ENCODE data around the gene CHAF1A.

The CHAF1A gene

DNA sequence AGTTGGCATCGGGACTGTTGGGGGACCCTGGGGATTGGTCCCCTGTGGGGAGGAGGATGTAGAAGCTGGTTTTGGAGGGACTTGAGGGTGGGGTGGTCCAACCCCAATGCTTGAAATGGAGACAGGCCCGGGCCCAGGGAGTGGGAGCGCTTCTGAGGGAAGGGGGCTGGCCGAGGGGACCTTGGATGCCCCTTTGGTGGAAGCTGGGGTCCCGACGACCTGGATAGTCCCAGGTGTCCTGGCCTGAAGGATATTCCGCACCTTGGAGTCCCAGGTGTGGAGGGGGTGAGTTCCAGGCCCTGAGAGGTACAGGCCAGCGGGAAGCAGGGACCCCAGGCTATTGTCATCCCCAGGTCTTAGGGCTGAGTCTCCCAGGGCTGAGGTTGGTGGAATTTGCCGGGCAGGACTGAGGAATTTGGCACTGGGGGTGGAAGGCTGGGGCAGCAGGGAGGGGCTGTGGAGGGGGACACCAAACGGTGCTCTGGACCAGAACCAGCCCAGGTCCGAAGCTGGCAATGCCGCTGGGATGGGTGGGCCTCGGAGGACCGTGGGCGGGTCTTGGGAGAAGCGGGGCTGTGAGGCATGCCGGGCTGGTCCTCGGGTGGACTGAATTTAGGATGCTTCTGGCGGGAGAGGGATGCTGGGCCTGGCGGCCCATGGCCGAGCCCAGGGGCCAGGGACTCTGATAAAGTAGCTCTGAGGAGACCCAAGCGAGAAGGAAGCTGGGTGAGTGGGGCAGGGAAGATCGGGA lies 71.5 kb downstream of the CHAF1A start:
- H3K4me1 ChIP-seq (ENCODE audit: insufficient read depth, poor library complexity, severe bottlenecking), result no peaks in the 10 kb centered on the region
- no peaks in the 10 kb centered on the region for H3K27me3 ChIP-seq (ENCODE audit: insufficient read depth, poor library complexity, severe bottlenecking)
- DNase-seq (ENCODE audit: low spot score), result no peak
- H3K4me3 ChIP-seq (ENCODE audit: severe bottlenecking), result peak overlapping the region; percentile 23
- TF ChIP-seq, protein P1, sequence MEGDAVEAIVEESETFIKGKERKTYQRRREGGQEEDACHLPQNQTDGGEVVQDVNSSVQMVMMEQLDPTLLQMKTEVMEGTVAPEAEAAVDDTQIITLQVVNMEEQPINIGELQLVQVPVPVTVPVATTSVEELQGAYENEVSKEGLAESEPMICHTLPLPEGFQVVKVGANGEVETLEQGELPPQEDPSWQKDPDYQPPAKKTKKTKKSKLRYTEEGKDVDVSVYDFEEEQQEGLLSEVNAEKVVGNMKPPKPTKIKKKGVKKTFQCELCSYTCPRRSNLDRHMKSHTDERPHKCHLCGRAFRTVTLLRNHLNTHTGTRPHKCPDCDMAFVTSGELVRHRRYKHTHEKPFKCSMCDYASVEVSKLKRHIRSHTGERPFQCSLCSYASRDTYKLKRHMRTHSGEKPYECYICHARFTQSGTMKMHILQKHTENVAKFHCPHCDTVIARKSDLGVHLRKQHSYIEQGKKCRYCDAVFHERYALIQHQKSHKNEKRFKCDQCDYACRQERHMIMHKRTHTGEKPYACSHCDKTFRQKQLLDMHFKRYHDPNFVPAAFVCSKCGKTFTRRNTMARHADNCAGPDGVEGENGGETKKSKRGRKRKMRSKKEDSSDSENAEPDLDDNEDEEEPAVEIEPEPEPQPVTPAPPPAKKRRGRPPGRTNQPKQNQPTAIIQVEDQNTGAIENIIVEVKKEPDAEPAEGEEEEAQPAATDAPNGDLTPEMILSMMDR (IDR thresholded peaks at IDR 0.05; ENCODE audit: poor library complexity, severe bottlenecking), result no peak
- peaks cover 14% of the 10 kb centered on the region for H3K36me3 ChIP-seq (ENCODE audit: low read depth)
- H3K27ac ChIP-seq (ENCODE audit: poor library complexity, severe bottlenecking), result peak overlapping the region; percentile 74
- H3K9me3 ChIP-seq (ENCODE audit: severe bottlenecking), result no peaks in the 10 kb centered on the region
- ATAC-seq (ENCODE audit: low read depth), result no peak

DNA sequence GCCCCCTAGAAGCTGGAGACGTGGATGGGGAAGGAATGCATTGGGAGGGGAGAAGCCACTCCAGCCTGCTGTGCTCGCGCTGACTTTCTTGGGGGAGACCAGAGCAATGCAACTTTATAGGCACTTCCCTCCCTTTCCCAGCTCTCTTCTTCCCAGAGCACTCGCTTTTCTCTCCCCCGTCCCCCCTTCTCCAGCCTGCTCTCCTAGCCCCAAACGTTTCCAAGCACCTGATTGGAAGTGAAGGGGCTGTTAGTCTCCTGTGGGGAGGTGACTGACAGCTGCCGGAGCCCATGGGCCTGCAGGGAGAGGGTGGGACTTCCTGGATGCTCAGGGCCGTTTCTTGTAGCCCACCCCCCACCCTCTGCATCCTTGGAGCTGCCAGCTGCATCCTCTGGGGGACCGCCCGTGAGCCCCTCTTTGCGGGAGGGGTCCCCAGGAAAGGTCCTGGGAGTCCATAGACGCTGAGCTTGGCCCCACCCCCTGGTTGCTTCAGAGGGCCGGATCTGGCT lies 72.1 kb downstream of the CHAF1A start:
- peak overlapping the region; percentile 23 for H3K4me3 ChIP-seq (ENCODE audit: severe bottlenecking)
- no peaks in the 10 kb centered on the region for H3K9me3 ChIP-seq (ENCODE audit: severe bottlenecking)
- no peaks in the 10 kb centered on the region for H3K4me1 ChIP-seq (ENCODE audit: insufficient read depth, poor library complexity, severe bottlenecking)
- peaks cover 16% of the 10 kb centered on the region for H3K36me3 ChIP-seq (ENCODE audit: low read depth)
- DNase-seq (ENCODE audit: low spot score) (no peak), ATAC-seq (ENCODE audit: low read depth) (peak; percentile 44)
- TF ChIP-seq, protein P1 (IDR thresholded peaks at IDR 0.05; ENCODE audit: poor library complexity, severe bottlenecking), result no peak
- H3K27me3 ChIP-seq (ENCODE audit: insufficient read depth, poor library complexity, severe bottlenecking), result no peaks in the 10 kb centered on the region
- peak overlapping the region; percentile 74 for H3K27ac ChIP-seq (ENCODE audit: poor library complexity, severe bottlenecking)

DNA sequence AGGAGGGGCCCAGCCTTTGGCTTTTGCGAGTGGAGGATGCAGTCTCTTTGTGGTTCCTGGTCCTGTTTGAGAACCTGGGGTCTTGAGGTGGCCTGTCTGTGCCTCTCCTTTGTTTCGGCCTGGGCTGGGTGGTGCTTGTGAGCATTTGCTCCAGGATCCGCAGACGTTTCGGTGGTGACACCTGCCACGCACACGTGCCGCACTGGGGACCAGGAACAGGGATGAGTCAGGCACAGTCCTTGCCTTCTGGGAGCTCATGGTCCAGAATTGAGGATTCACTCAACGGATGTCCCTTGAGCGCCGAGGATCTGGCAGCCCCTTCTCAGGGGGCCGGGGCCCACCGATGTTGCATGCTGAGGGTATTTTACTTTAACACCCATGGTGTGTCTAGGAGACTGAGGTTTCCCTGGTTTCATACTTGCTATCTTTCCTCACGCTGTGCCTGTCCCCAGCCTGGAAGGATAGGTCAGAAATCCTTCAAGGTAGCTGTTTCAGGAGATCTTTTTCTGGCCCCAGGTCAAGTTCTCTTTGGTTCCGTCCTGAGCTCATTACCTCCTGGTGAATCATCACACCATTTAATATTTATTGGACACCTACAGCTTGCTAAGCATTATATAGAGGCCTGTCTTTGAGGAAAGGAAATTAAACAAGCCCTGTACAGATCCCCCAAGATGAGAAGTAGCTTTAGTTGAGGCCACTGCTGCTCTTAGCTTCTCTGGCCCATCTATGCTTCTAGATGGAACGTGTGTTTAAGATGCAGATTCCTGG lies 74.8 kb downstream of the CHAF1A start:
- ATAC-seq (ENCODE audit: low read depth) (no peak), DNase-seq (ENCODE audit: low spot score) (no peak)

DNA sequence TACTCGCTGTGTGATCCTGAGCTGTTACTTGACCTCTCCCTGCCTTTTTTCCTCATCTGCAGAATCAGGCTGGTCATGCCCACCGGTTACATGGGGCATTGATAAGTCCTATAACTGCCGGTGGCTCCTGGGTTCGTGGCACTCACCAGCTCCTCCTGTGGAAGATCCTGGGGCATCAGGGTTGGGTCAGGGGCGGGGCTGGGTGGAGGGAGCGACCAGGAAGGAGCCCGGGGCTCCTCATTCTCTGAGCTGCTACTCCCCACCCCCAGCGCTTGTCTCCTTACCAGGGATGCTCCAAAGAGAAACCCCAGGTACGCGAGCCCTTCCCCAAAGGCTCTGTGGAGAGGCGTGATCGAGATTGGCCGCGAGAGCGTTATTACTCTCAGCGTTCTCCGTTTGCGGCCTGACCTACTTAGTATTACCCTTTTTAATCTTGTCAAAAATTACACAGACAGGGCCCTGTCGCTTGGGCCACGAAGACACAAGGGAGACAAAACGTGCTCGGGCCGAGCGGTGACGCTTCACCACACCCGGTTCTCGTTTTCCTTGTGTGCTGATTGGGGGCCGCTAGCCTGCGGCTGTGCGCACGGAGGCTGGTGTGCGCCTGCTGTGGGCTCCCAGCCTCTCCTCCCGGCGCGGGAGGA lies 80.4 kb downstream of the CHAF1A start:
- ATAC-seq (ENCODE audit: low read depth), result no peak

More for the DNA sequence above, 74.8 kb downstream of the CHAF1A start:
- Histone ChIP-seq H3K4me3 (ENCODE audit: severe bottlenecking) (no peak overlapping the region), H3K36me3 (ENCODE audit: low read depth) (peaks cover 16% of the 10 kb centered on the region), H3K27me3 (ENCODE audit: insufficient read depth, poor library complexity, severe bottlenecking) (no peaks in the 10 kb centered on the region), H3K4me1 (ENCODE audit: insufficient read depth, poor library complexity, severe bottlenecking) (no peaks in the 10 kb centered on the region), H3K9me3 (ENCODE audit: severe bottlenecking) (no peaks in the 10 kb centered on the region), H3K27ac (ENCODE audit: poor library complexity, severe bottlenecking) (no peak overlapping the region)
- TF ChIP-seq, protein P1 (IDR thresholded peaks at IDR 0.05; ENCODE audit: poor library complexity, severe bottlenecking), result no peak

More for the DNA sequence above, 80.4 kb downstream of the CHAF1A start:
- TF ChIP-seq, protein P1 (IDR thresholded peaks at IDR 0.05; ENCODE audit: poor library complexity, severe bottlenecking), result no peak
- no peaks in the 10 kb centered on the region for H3K27me3 ChIP-seq (ENCODE audit: insufficient read depth, poor library complexity, severe bottlenecking)
- H3K9me3 ChIP-seq (ENCODE audit: severe bottlenecking), result no peaks in the 10 kb centered on the region
- H3K4me1 ChIP-seq (ENCODE audit: insufficient read depth, poor library complexity, severe bottlenecking), result no peaks in the 10 kb centered on the region
- DNase-seq (ENCODE audit: low spot score), result no peak
- H3K36me3 ChIP-seq (ENCODE audit: low read depth), result peaks cover 16% of the 10 kb centered on the region
- H3K4me3 ChIP-seq (ENCODE audit: severe bottlenecking), result no peak overlapping the region
- H3K27ac ChIP-seq (ENCODE audit: poor library complexity, severe bottlenecking), result no peak overlapping the region
